ACHN (cell line): ENCODE data around the gene ATP11A.

Experiments used
- DNase-seq: peaks from one replicate; pipeline ENCODE4 v3.0.0-alpha.2; 2015
- in situ Hi-C: cut with HindIII; loops from 2 replicates; pipeline ENCODE4 v1.10.0; 2017; ENCODE audit warnings: low sequenced_read_pairs, low pct_ligation_motif_present, low pct_unique_long_range_greater_than_20kb

Gene ATP11A

DNA sequence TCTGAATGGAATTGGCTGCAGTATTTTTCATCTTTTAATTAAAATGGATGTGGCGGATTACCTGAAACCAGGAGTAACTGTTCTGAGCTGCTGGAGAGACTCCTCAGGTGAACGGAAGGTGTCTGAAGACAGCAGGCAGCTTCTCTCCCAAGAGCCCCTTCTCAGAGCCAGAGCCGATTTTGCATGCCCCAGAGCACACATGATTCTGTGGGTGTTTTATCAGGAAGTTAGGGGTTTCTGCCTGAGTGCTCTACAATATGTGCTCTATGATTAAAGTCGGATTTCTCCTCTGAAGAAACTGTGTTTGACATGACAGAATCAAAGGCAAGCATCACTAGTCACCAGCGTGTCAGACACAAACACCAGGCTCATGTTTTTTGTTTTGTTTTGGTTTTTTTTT, 218.5 kb downstream of the ATP11A start:
- DNase-seq: no peak
- in situ Hi-C loops: no loop called here

DNA sequence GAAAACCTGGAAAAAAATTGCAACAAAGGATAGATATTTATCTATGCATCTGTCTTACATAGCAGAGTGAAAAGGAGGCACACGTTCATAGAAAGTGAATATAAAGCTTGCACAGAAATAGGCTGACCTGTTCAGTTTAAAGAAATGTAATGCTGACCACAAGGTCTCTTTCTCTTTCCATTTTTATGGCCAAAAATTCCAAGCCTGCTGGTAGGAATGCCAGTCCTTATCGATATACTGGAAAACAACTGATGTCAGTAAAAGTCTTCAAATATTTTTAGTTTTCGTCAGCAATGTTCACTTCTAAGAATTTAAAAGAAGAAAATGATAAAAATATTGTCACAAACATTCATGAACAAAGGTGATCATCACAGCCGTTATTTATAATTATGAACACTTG, 220.2 kb downstream of the ATP11A start:
- in situ Hi-C loops: no loop called here
- no peak for DNase-seq

DNA sequence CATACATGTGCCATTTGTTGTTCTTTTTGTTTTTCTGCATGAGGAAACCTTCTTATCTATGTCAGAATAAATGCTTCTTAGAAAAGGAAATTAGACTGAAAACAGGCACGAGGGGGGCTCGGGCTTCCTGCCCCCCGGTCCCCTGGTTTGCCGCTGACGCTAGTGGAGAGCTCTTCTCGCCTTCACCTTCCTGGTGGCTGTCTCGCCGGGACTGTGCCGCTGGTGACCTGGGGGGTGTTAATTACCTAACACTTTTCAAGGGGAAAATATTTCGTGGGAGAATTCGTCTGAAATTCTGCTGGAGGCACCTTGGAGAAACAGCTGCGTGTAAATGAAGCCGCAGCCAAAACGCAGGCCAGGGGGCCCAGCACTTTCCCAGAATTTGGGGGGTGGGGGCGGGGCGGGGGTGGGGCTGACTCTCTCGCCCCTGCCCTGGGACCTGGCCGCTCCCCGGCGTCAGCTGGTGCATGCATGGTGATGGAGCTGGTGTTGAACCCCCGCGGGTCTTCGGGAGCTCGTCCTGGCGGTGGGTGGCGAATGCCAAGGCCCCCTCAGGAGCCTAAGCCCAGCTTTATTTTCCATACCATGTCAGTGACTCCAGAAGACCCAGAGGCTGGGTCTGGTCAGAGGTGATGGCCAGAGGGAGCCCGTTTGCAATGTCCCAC, 220.9 kb downstream of the ATP11A start:
- in situ Hi-C loops: no loop called here
- no peak for DNase-seq

GRCh38 chr13:112911285-112911701, 221.5 kb downstream of the ATP11A start:
- in situ Hi-C loops: no loop called here
- DNase-seq: no peak

GRCh38 chr13:112911883-112912282, 222.0 kb downstream of the ATP11A start:
- in situ Hi-C loops: no loop called here
- DNase-seq: no peak

GRCh38 chr13:112912726-112913440, 223.0 kb downstream of the ATP11A start:
- no peak for DNase-seq
- in situ Hi-C loops: no loop called here

DNA sequence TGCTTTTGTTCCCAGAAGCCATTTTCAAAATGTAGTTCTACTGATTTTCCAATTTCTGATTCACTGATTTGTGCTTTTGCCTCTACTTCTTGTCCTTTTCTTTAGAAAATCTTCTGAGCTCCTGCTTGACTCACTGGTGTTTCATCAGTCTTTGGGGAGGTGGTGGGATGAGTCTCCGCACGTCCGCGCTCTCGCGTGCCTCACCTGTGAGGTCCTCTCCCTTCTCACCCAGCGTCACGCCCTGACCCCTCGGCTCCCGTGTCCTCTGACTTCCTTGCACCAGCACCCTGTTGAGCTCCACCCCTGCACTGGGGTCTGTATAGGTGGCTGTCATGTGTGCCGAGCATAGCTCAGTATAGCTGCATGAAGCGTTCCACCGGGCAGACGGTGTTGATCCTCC, 226.5 kb downstream of the ATP11A start:
- DNase-seq: no peak
- in situ Hi-C loops: no loop called here

GRCh38 chr13:112917056-112917664, 227.3 kb downstream of the ATP11A start:
- in situ Hi-C loops: no loop called here
- no peak for DNase-seq

- no peak for DNase-seq
- in situ Hi-C loops: no loop called here
Observed at GRCh38 chr13:112917737-112918136, 227.9 kb downstream of the ATP11A start.

DNA sequence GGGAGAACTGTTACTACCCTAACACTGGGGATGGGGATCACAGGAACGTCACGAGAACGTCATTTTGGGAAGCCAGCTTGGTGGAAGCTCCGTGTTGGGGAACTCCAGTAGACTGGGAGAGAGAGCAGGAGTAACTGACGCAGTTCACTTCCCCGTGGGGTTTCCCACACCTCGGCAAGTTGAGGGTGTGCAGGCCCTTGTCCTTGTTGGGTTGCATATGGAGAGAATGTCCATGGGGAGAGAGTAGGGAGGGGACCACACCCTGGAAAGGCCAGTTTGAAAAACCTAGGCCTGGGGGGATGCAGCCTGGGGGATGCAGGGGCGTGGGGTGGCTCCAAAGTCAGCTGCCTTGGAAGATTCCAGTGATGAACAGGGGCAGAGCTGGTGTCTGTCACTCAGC, 228.4 kb downstream of the ATP11A start:
- DNase-seq: no peak
- in situ Hi-C loops: no loop called here

GRCh38 chr13:112918746-112919145, 228.9 kb downstream of the ATP11A start:
- in situ Hi-C loops: no loop called here
- no peak for DNase-seq

DNA sequence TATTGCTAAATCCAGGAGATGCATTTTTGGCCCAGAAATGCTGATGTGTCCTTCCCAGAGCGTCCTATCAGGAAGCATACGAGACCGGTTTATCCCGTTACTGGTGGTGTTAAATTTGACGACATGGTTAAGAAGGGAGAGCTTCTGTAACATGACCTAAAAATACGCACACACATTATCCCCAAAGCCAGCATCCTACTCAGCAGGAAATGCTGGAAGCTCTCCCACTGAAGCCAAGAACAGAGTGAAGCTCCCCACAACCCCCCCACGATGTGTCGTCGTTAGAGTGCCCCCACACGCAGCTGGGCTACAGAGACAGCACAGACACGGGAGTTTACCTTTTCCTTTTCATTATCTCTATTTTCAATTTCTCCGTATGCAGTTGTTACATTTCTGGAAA, 234.1 kb downstream of the ATP11A start:
- in situ Hi-C loops: no loop called here
- DNase-seq: no peak

- in situ Hi-C loops: no loop called here
- DNase-seq: no peak
Observed at GRCh38 chr13:112924365-112924764, 234.5 kb downstream of the ATP11A start.

DNA sequence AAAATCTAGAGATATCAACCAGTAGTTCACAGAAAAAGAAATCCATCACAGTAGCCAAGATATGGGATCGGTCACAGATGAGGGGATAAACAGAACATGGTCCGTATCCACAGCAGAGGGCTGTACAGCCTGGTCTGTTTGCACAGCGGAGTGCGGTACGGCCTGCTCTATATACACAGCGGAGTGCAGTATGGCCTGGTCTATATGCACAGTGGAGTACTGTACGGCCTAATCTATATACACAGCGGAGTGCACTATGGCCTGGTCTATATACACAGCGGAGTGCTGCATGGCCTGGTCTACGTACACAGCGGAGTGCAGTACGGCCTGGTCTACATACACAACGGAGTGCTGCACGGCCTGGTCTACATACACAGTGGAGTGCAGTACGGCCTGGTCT, 236.2 kb downstream of the ATP11A start:
- DNase-seq: no peak
- in situ Hi-C loops: no loop called here

DNA sequence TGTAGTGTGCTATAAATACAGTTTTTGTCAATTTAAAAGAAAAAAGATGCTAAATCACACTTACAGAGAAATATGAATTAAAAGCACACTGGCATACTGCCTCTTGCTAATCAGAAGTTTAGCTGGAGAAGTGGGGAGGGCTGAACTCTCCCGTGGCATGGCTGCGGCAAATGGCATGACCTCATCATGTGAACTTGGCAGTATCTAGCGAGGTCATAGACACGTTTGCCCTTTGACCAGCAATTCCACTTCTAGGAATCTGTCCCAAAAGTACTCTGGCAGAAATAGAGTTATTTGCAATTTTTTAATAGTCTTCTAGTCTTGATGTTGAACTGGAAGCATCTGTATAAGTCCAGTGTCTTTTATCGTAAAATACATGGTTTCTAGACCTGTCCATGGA, 237.2 kb downstream of the ATP11A start:
- DNase-seq: no peak
- in situ Hi-C loops: no loop called here

- in situ Hi-C loops: no loop called here
- no peak for DNase-seq
Observed at GRCh38 chr13:112928020-112928971, 238.5 kb downstream of the ATP11A start.

DNA sequence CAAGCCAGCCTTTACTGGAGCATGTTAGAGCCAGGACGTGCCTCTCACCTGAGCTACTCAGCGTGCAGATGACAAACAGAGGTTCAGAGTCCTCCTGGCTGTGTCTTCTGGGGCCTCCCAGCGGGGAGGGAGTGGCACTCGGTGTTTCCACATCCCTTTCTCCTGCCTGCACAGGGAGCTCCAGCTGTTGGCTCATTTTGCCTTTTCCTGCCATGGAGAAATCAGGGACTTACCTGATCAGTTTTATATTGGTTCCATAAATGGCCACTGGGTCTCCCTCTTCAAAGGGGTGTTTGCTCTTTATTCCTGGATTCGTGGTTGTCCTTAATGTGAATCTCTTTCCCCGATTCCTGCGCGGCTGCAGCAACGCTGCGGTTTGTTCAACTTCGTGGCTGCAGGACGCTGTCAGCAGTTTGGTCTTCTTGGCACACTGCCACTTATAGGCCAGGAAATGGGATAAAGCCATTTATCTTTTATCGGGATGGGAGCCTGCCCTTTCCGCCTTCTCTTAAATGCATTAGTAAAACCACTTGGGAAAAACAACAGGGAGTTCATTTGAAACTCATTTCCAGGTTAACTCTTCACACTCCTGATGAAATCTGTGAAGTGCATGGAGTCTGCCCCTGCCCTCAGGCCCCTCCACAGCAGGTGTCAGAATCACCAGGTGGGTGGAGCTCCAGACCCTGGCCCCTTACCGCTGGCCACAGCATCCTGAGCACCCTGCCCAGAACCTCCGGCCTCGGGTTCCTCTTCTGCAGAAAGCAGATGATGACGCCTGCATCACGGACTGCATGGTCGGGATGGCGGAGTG, 239.3 kb downstream of the ATP11A start:
- no peak for DNase-seq
- in situ Hi-C loops: no loop called here

- DNase-seq: no peak
- in situ Hi-C loops: no loop called here
Observed at GRCh38 chr13:112929783-112930055, 239.9 kb downstream of the ATP11A start.
